ENCODE data around the gene PITHD1.

DNA sequence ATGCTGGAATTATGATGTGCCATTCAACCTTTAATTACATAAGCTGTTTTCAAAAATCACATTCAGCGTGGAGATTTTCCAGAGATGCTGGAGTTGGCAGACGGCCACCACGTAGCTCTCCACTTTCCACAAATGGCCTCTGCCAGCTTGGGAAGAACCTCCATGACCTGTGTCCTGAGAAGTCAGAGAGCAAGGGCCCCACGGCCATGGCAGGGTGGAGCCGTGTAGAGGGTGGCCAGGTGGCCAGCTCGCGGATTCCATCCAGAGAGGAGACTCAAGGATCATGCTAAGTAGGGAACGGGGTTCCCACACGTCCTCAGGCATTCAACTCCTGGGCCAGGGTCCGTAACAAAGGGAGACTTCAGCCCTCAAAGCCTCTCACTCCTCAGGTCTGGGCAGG lies 23.7 kb downstream of the PITHD1 start:
- TF ChIP-seq, protein P1, sequence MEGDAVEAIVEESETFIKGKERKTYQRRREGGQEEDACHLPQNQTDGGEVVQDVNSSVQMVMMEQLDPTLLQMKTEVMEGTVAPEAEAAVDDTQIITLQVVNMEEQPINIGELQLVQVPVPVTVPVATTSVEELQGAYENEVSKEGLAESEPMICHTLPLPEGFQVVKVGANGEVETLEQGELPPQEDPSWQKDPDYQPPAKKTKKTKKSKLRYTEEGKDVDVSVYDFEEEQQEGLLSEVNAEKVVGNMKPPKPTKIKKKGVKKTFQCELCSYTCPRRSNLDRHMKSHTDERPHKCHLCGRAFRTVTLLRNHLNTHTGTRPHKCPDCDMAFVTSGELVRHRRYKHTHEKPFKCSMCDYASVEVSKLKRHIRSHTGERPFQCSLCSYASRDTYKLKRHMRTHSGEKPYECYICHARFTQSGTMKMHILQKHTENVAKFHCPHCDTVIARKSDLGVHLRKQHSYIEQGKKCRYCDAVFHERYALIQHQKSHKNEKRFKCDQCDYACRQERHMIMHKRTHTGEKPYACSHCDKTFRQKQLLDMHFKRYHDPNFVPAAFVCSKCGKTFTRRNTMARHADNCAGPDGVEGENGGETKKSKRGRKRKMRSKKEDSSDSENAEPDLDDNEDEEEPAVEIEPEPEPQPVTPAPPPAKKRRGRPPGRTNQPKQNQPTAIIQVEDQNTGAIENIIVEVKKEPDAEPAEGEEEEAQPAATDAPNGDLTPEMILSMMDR (IDR thresholded peaks at IDR 0.05; ENCODE audit: low read depth, low read length) = no peak
- no peak for TF ChIP-seq EZH2phosphoT487 (IDR thresholded peaks at IDR 0.05; ENCODE audit: low read depth)
